IMR-90 (cell line): ENCODE results near the gene LAMA3. TPM values are rescaled to one million over a fixed set of nuclear protein-coding genes. Genes with fewer than 3 reads are reported as not detected.

ENCODE experiments used
- ATAC-seq: fragments of 200-7000 bp; cut with Tn5 transposase; 2 replicates; pipeline ENCODE4 v1.9.1; 2020; ENCODE audit warnings: low read depth, mild to moderate bottlenecking, moderate library complexity
- BruUV-seq: library from RNA; stranded (reverse); fragments of 400-500 nt; replicated peaks from 2 replicates; lab custom pipeline; 2021; lab: Mats Ljungman, UMichigan
- CTCF ChIA-PET: fragments of 300-600 bp; formaldehyde crosslinking; extraction: SDS; loops from one replicate; lab custom pipeline; 2021; ENCODE audit warnings: antibody characterized with exemption; lab: Yijun Ruan, JAX
- POLR2A ChIA-PET: fragments of 300-600 bp; sonication (Branson Sonifier 250); formaldehyde crosslinking; loops from one replicate; lab custom pipeline; 2022; ENCODE audit warnings: antibody characterized with exemption; ENCODE audit not compliant: unreplicated experiment; lab: Charles Lee
- DNase-seq: peaks from one replicate; pipeline ENCODE4 v3.0.0; 2013
- H2AFZ ChIP-seq: replicated peaks from 2 replicates; pipeline ENCODE3; 2013; ENCODE audit warnings: low read length, mild to moderate bottlenecking; ENCODE audit not compliant: poor library complexity
- H2AK5ac ChIP-seq: 2 replicates; pipeline ENCODE4 v1.6.1; 2013; ENCODE audit warnings: low read depth, low read length, inconsistent platforms
- H2AK9ac ChIP-seq: replicated peaks from 2 replicates; pipeline ENCODE3; 2013; ENCODE audit warnings: mild to moderate bottlenecking, low read depth, low read length, moderate library complexity; ENCODE audit not compliant: poor library complexity
- H2BK120ac ChIP-seq: 2 replicates; pipeline ENCODE4 v1.6.1; 2013; ENCODE audit warnings: low read depth, low read length, inconsistent platforms
- H2BK15ac ChIP-seq: 3 replicates; pipeline ENCODE4 v1.6.1; 2013; ENCODE audit warnings: low read depth, low read length, inconsistent platforms
- H2BK20ac ChIP-seq: 2 replicates; pipeline ENCODE4 v1.6.1; 2013; ENCODE audit warnings: low read depth, mild to moderate bottlenecking, inconsistent platforms, low read length, moderate library complexity
- H2BK5ac ChIP-seq: 2 replicates; pipeline ENCODE4 v1.6.1; 2013; ENCODE audit warnings: mild to moderate bottlenecking, low read depth, low read length, inconsistent platforms; ENCODE audit not compliant: poor library complexity, severe bottlenecking
- H3K14ac ChIP-seq: replicated peaks from 2 replicates; pipeline ENCODE4 v1.6.1; 2013; ENCODE audit warnings: low read depth, low read length, inconsistent platforms
- H3K18ac ChIP-seq: 2 replicates; pipeline ENCODE4 v1.6.1; 2013; ENCODE audit warnings: low read depth, low read length, control low read depth
- H3K23ac ChIP-seq: 2 replicates; pipeline ENCODE4 v1.6.1; 2013; ENCODE audit warnings: low read depth, low read length, inconsistent platforms
- H3K27ac ChIP-seq: 2 replicates; pipeline ENCODE4 v1.5.1; 2013; ENCODE audit warnings: mild to moderate bottlenecking, control low read depth, low read length; ENCODE audit not compliant: insufficient read depth
- H3K27me3 ChIP-seq: 2 replicates; pipeline ENCODE4 v1.6.1; 2013; ENCODE audit warnings: low read length; ENCODE audit not compliant: control insufficient read depth, insufficient read depth
- H3K36me3 ChIP-seq: 2 replicates; pipeline ENCODE4 v1.6.1; 2013; ENCODE audit warnings: low read length, mixed read lengths; ENCODE audit not compliant: control insufficient read depth, insufficient read depth
- H3K4ac ChIP-seq: 2 replicates; pipeline ENCODE4 v1.6.1; 2013; ENCODE audit warnings: low read depth, low read length, inconsistent platforms
- H3K4me1 ChIP-seq: 2 replicates; pipeline ENCODE4 v1.6.1; 2013; ENCODE audit warnings: low read length, mixed read lengths; ENCODE audit not compliant: control insufficient read depth, insufficient read depth
- H3K4me2 ChIP-seq: 2 replicates; pipeline ENCODE4 v1.6.1; 2013; ENCODE audit warnings: low read depth, mild to moderate bottlenecking, control low read depth, low read length, moderate library complexity
- H3K4me3 ChIP-seq: 2 replicates; pipeline ENCODE4 v1.5.1; 2013; ENCODE audit warnings: low read depth, mild to moderate bottlenecking, control low read depth, low read length, moderate library complexity; ENCODE audit not compliant: insufficient read depth
- H3K56ac ChIP-seq: 2 replicates; pipeline ENCODE4 v1.6.1; 2013; ENCODE audit warnings: low read length, inconsistent platforms; ENCODE audit not compliant: insufficient read depth; ENCODE audit errors: extremely low read depth
- H3K79me1 ChIP-seq, 2 experiments: 2 replicates each; pipeline ENCODE4 v1.6.1; 2013; ENCODE audit warnings: low read length in 2 of 2, inconsistent platforms in 1 of 2, low read depth in 1 of 2
- H3K9ac ChIP-seq: 2 replicates; pipeline ENCODE4 v1.6.1; 2013; ENCODE audit warnings: low read depth, low read length, control low read depth
- H3K9me1 ChIP-seq: 2 replicates; pipeline ENCODE4 v1.6.1; 2013; ENCODE audit warnings: low read length, inconsistent platforms; ENCODE audit not compliant: insufficient read depth
- H3K9me3 ChIP-seq: 2 replicates; pipeline ENCODE4 v1.6.1; 2013; ENCODE audit warnings: low read length; ENCODE audit not compliant: control insufficient read depth, insufficient read depth
- H4K20me1 ChIP-seq: 2 replicates; pipeline ENCODE4 v1.6.1; 2013; ENCODE audit warnings: low read length, inconsistent platforms; ENCODE audit not compliant: insufficient read depth
- H4K5ac ChIP-seq: 2 replicates; pipeline ENCODE4 v1.6.1; 2013; ENCODE audit warnings: mild to moderate bottlenecking, low read depth, low read length, control low read depth
- H4K8ac ChIP-seq, 2 experiments: 2 replicates each; pipeline ENCODE4 v1.6.1; 2013; ENCODE audit warnings: low read depth in 2 of 2, low read length in 2 of 2, control low read depth in 1 of 2, inconsistent platforms in 1 of 2
- H4K91ac ChIP-seq: 2 replicates; pipeline ENCODE4 v1.6.1; 2013; ENCODE audit warnings: low read depth, low read length, inconsistent platforms; ENCODE audit not compliant: insufficient read depth
- POLR2A ChIP-seq: IDR thresholded peaks from 2 replicates; pipeline ENCODE4 v1.6.1; 2012; ENCODE audit warnings: mild to moderate bottlenecking, low read depth, low read length
- RCOR1 ChIP-seq: IDR thresholded peaks from 2 replicates; pipeline ENCODE4 v1.6.1; 2012; ENCODE audit warnings: mild to moderate bottlenecking, low read length, improper control_type of control experiment; ENCODE audit not compliant: insufficient replicate concordance
- WGBS, 2 experiments: methylation state at CpG; one replicate each; pipeline versions ENCODE4 v1.1.5 to v1.1.7; 2013; ENCODE audit warnings: missing lambda C conversion rate in 2 of 2; ENCODE audit not compliant: insufficient read length in 1 of 2; ENCODE audit errors: extremely low coverage in 2 of 2; 5-methylcytosine and 5-hydroxymethylcytosine counted together
- dilution Hi-C: fragments of 300-500 bp; cut with HindIII; formaldehyde crosslinking; loops from one replicate; pipeline ENCODE4 v1.14.3; 2018; ENCODE audit warnings: low sequenced_read_pairs; ENCODE audit not compliant: unreplicated experiment
- in situ Hi-C: fragments of 300-500 bp; cut with MboI; formaldehyde crosslinking; loops from 3 replicates; pipeline ENCODE4 v1.14.3; 2019; ENCODE audit warnings: low sequenced_read_pairs, inconsistent platforms, mixed read lengths
- intact Hi-C: fragments of 100-400 bp; cut with micrococcal nuclease; formaldehyde crosslinking; loops from 2 replicates; pipeline ENCODE4 v1.10.0; 2022
- polyA plus RNA-seq, 3 experiments: library from polyadenylated mRNA; depleted of rRNA; stranded (reverse); fragments of >200 nt; gene quantifications; 2 replicates each; pipeline ENCODE4 v1.2.3, GENCODE V29; 2012; ENCODE audit warnings: low replicate concordance in 1 of 3
- total RNA-seq: library from RNA; depleted of rRNA; stranded (reverse); fragments of >200 nt; gene quantifications from 2 replicates; pipeline ENCODE4 v1.2.3, GENCODE V29; 2012

LAMA3 gene
- total and polyA plus RNA-seq, 2 of the 4 experiments (the other 2 are of a cell fraction), result 0.18 to 0.19 TPM

DNA sequence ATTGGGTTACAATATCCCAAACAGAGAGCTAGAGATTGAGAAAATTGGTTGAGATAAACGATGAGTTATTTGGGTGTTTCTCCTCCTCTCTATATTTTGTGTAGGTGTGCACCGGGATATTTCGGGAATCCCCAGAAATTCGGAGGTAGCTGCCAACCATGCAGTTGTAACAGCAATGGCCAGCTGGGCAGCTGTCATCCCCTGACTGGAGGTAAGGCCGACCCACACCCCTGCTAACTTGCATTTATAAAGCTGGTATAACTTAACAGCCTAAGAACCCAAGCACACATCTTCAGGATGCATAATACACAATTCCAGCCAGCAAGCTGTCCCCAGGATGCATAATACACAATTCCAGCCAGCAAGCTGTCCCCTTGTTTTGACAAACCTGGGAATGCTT, 200.7 kb downstream of the LAMA3 start:
- WGBS, 2 experiments, result no CpG with 5 or more reads among the region's 5 CpGs
- peaks cover 1% of the 10 kb centered on the region; the same call in 1 of the 2 replicates for H3K4me1 ChIP-seq
- in situ Hi-C loops (no loop called here), dilution Hi-C loops (no loop called here), intact Hi-C loops (loop anchor here (5.0 kb wide), 1 partner anchor 53 kb away; no protein-coding TSS in a partner anchor)
- H2AK5ac ChIP-seq, result no peak overlapping the region
- no peak overlapping the region for H2AFZ ChIP-seq
- no peak overlapping the region for H4K8ac ChIP-seq
- ATAC-seq (no peak), DNase-seq (no peak)
- H3K9me3 ChIP-seq, result no peaks in the 10 kb centered on the region
- H2BK120ac ChIP-seq, result no peak overlapping the region
- no peak overlapping the region for H2BK15ac ChIP-seq
- no peak overlapping the region for H3K27ac ChIP-seq
- no peak overlapping the region; the same call in 1 of the 2 replicates for H4K5ac ChIP-seq
- ChIA-PET POLR2A (no interaction called here), CTCF (interaction anchor here (1.0 kb wide), 1 partner anchor 12 kb away, joined by 3 read pairs; no protein-coding TSS in a partner anchor)
- H4K20me1 ChIP-seq, result no peaks in the 10 kb centered on the region
- H4K91ac ChIP-seq, result no peak overlapping the region
- H2BK5ac ChIP-seq, result no peak overlapping the region
- H3K9me1 ChIP-seq, result no peaks in the 10 kb centered on the region
- no peak overlapping the region for H3K4me2 ChIP-seq
- H3K36me3 ChIP-seq, result no peaks in the 10 kb centered on the region
- BruUV-seq, result no TSS peak
- no peak overlapping the region for H2BK20ac ChIP-seq
- no peak overlapping the region for H3K23ac ChIP-seq
- TF ChIP-seq RCOR1, result no peak
- TF ChIP-seq POLR2A, result no peak
- H2AK9ac ChIP-seq, result no peak overlapping the region
- H3K27me3 ChIP-seq, result 0 out of 2 replicates have a peak, but pooled peaks cover 2% of the 10 kb centered on the region
- no peak overlapping the region for H3K4me3 ChIP-seq
- no peak overlapping the region for H3K18ac ChIP-seq
- H3K4ac ChIP-seq, result no peak overlapping the region
- H3K56ac ChIP-seq, result no peak overlapping the region
- H3K9ac ChIP-seq, result no peak overlapping the region
- H3K79me1 ChIP-seq, result no peaks in the 10 kb centered on the region
- no peak overlapping the region for H3K14ac ChIP-seq
